ENCODE data around the gene RUNX1.

RUNX1 gene

DNA sequence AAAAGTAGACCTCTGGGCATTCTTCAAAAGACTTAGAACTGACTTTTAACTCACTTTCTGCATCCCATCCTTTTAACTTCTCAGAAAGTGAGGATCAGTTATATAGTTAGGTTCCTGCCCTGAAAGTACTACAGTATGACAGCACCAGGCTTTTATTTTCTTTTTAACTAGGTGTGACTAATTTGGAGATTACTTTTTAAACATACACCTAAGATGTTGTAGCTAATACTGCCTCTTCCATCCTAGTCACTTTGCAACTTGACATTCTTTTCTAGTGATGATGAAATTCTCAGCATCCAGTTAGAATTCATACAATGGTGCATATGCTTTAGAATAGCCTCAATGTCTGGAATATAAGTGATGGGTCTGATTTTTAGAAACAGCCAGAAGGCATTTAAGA is 24.6 kb downstream of the RUNX1 start:
- no peak for TF ChIP-seq GATA1 (IDR thresholded peaks at IDR 0.05; ENCODE audit: low read depth, low read length)
- TF ChIP-seq POLR2A (IDR thresholded peaks at IDR 0.05; ENCODE audit: low read length) = no peak
- no peak for DNase-seq

DNA sequence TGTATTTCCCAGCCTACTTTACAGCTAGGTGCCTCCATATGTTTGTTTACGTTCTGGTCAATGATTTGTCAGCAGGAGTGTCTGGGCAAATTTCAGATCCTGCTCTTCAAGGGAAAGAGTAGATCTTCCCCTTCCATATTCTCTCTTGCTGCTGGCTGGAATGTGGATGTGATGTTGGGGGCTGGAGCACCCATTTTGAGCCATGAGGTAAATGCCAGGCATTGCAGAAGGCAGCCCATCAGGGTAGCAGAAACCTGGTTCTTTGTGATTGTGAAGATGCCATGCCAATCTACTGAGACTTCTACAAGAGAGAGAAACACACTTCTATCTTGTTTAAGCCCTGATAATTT is 25.1 kb downstream of the RUNX1 start:
- TF ChIP-seq POLR2A (IDR thresholded peaks at IDR 0.05; ENCODE audit: low read length) = no peak
- no peak for DNase-seq

DNA sequence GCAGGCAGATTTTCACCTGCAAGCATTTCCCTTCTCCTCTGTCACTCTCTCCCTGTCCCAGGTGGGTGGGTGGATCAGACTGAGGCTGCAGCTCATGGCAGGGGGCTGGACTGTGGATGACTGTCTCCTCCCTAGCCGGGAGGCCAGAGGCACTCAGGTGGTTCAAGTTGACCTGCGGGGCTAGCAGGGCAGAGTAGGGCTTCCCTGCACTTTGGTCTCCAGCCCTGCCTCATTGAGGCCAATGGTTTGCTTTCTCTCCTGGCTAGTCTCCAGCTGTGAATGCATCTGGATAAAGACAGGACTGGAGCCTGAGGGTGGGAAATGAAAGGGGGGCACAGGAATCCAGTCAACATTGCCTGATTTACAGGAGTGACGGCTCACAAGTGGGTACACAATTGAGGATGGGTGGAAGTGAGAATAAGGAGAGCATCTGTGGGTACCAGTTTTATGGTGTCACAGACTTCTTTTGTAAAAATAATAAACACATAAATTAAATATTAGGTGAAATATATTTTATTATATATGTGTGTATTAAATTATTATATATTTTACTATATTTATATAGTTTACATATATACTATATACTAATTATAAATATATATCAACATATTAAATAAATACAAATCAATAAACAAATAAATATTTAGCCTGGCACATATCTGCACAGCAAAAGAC is 25.6 kb downstream of the RUNX1 start:
- DNase-seq = no peak
- TF ChIP-seq POLR2A (IDR thresholded peaks at IDR 0.05; ENCODE audit: low read length) (no peak), GATA1 (IDR thresholded peaks at IDR 0.05; ENCODE audit: low read depth, low read length) (no peak)

DNA sequence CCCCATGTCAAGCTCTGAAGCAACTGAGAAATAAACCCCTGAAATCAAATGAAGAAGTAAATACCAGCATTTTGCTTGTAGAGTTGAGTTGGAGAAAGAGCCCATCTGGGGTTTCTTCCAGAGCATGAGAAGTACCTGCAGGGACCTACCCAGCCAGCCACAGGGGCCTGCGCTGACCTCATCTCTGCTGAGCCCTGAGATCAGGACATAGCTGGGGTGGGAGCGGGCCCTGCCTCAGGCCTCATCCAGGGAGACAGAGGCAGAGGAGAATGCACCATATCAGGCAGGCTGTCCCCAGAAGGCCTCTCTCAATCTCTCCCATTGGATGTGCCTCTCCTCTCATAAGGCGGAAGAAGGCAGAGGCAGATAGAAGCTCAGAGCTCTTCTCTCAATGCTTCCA is 27.6 kb downstream of the RUNX1 start:
- no peak for DNase-seq
- no peak for TF ChIP-seq POLR2A (IDR thresholded peaks at IDR 0.05; ENCODE audit: low read length)
- no peak for TF ChIP-seq GATA1 (IDR thresholded peaks at IDR 0.05; ENCODE audit: low read depth, low read length)

DNA sequence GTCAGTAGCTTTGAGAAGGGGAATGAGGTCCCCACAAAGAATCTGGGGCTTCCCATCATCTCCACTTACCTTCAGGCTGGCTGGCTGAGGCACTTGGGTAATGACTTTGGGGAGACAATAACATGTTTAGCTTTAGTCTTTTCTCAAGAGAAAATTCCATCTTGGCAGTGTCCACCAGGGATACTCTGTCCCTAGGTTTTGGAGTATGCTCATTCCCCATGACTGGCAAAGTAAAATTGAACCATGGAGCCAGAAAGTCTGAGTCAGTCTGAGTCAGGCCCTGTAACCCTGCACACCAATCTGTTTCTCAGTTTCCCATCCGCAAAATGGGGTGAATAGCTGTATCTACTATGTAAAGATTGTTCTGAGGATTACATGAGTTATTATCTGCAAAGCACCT is 28.2 kb downstream of the RUNX1 start:
- TF ChIP-seq GATA1 (IDR thresholded peaks at IDR 0.05; ENCODE audit: low read depth, low read length) = no peak
- no peak for TF ChIP-seq POLR2A (IDR thresholded peaks at IDR 0.05; ENCODE audit: low read length)
- DNase-seq = no peak

DNA sequence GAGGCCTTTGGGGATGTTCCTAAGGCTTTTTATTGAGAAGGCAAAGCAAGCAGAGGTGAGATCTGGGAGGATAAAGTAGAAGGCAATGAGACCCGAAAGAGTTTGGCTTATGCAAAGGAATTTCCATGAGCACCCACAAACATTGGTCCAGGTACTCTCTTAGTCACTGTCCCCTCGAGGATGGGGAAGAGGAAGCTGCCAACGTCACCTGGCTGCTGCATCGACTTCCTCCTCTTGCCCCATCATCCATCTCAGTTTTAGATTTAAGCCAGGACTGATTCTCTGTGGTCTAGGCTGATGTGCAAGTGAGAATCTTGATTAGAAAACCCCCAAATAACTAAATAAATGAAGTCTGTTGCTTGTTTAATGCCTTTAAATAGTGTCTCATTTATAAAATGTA is 28.7 kb downstream of the RUNX1 start:
- TF ChIP-seq GATA1 (IDR thresholded peaks at IDR 0.05; ENCODE audit: low read depth, low read length) (no peak), POLR2A (IDR thresholded peaks at IDR 0.05; ENCODE audit: low read length) (no peak)
- no peak for DNase-seq

DNA sequence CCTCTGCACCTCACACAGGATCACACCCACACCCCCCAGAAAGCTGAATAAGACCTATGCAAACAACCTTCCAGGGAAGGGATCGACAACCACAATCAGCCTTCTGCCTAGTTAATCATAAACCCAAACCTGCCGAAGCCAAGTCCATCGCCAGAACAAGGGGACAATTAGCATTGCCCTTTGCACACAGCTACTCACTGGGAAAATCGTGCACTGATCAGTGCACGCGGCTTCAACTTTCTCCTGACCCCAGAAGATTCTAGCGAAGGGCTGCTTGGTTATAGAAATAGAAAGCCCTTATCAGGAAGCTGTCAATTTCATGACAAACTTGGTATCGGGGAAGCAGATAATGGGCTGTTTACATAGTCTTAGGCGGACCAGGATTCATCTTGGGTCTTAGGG is 29.5 kb downstream of the RUNX1 start:
- DNase-seq = no peak

DNA sequence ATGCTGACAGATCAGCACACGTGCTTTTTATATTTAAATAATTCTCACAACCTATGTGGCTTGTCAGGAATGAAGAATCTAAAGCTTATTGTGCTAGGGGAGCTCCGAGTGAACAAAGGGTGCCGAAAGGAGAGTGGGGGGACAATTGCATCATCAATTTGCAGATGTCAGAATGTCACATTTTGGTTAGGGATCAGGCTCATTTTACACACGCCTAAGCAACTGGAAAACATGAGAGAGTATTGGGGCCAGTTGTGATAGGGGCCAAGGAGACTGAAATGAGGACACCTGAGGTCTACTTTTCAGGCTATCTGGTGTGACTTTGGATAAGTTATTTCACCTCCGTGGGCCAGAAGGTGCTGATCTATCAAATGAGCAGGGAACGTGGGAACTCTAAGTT is 31.8 kb downstream of the RUNX1 start:
- no peak for DNase-seq
- no peak for TF ChIP-seq GATA1 (IDR thresholded peaks at IDR 0.05; ENCODE audit: low read depth, low read length)
- no peak for TF ChIP-seq POLR2A (IDR thresholded peaks at IDR 0.05; ENCODE audit: low read length)

More for the DNA sequence above, 29.5 kb downstream of the RUNX1 start:
- TF ChIP-seq GATA1 (IDR thresholded peaks at IDR 0.05; ENCODE audit: low read depth, low read length) = no peak
- no peak for TF ChIP-seq POLR2A (IDR thresholded peaks at IDR 0.05; ENCODE audit: low read length)

DNA sequence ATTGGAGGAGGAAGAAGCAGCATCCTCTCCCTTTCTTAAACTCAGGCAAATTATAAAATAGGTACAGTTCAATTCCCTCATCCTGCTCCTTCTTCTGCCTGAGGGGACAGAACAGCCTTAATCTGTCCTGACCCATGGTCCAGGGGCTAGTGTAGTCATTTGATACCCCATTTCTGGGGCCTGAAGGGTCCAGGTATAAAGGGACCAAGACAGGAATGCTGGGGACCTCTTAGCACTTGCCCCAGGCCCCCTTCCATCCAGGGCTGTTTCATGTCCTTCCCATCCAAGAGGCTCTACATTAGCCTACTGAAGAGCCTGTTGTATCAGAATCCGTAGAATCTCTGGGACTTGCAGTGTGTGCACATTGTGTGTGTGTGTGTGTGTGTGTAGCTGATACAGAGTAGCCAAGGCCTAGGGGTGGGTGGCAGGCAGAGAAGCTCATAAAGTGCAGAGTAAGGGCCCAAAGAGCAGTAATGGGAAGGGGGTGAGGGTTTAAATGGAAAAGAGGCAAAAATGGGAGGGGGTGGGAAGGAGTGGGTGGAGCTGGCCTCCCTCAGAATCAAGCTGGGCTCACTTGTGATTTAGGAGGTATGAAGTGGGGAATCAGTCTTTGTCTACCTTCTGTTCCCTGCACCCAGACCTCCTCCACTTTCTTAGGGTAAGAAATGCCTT is 32.4 kb downstream of the RUNX1 start:
- TF ChIP-seq POLR2A (IDR thresholded peaks at IDR 0.05; ENCODE audit: low read length) (no peak), GATA1 (IDR thresholded peaks at IDR 0.05; ENCODE audit: low read depth, low read length) (no peak)

DNA sequence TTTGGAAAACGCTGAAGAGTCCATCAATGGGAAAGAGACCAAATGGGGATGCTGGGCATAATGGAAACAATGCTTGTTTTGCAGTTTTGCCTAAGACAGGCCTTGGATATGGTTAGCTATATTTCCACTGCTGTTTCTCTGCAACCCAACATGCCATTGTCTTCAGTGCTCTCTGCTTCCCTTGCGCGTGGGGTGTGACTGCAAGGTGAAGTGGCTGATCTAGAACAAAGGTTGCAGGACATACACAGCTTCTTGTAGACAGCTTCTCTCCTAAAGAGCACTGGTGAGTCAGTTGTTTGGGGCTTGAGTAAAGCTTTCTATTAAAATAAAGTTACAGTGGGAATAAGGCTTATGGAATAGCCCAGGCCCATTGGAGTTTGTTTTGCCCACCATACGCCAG is 33.0 kb downstream of the RUNX1 start:
- DNase-seq = no peak
- TF ChIP-seq POLR2A (IDR thresholded peaks at IDR 0.05; ENCODE audit: low read length) (no peak), GATA1 (IDR thresholded peaks at IDR 0.05; ENCODE audit: low read depth, low read length) (no peak)

More for the DNA sequence above, 32.4 kb downstream of the RUNX1 start:
- no peak for DNase-seq

DNA sequence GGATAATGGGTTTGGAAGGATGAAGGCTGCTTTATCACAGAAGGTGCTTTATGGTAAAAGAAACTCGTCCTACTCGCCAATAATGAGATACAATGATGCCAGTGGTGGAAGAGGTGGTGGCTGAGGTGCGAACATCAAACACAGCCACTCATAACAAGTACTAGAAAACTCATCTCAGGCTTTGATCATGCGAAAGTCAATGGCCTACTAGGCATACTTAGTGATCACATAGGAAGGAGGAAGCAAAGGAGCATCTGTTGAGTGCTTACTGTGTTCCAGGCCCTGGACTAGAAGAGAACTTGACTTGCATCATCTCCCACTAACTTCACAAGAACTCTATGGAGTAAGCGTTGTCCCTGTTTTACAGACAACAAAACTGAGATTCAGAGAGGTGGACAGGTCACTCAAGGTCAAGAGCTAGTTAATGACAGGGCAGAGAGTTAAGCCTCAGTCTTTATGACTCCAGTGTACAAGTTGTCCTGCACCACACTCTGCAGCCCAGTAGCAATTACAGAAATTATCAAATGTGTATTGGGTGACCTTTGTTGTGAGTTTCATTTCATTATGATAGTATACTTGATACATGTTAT is 33.6 kb downstream of the RUNX1 start:
- no peak for TF ChIP-seq GATA1 (IDR thresholded peaks at IDR 0.05; ENCODE audit: low read depth, low read length)
- TF ChIP-seq POLR2A (IDR thresholded peaks at IDR 0.05; ENCODE audit: low read length) = no peak
- no peak for DNase-seq

DNA sequence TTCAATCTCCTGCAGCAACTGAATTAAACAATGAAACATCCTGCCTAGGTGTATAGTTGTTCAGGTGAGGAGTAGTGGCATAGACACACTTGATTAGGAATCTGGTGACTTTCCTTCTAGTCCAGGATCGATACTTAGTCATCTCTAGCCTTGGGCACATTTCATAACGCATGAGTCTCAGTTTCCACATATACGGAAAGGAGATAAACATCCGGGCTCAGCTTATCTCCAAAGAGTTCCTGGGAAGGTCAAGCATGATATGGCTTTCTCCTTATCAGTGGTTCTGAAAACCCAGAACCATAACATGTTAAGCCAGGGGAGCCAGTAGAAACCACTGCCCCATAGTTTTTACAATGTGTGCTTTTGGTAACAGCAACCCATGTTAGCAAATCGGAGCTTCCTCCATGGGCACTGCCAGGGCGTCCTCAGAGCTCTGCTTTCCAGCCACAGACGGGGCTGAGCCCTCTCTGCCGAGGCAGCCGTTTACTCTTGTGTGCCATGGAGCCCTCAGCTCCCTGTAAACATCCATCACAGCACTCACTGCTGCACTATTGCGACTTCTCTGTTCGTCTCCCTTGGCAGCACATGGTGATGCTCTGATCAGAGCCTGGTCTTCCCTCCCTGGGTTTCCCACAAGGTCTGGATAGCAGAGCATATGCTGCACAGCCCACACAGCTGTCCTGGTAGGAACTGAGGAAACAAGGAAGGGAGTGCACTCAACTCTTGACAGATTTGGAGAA is 34.6 kb downstream of the RUNX1 start:
- TF ChIP-seq GATA1 (IDR thresholded peaks at IDR 0.05; ENCODE audit: low read depth, low read length) (no peak), POLR2A (IDR thresholded peaks at IDR 0.05; ENCODE audit: low read length) (no peak)
- DNase-seq = peak; percentile 37 to 47

DNA sequence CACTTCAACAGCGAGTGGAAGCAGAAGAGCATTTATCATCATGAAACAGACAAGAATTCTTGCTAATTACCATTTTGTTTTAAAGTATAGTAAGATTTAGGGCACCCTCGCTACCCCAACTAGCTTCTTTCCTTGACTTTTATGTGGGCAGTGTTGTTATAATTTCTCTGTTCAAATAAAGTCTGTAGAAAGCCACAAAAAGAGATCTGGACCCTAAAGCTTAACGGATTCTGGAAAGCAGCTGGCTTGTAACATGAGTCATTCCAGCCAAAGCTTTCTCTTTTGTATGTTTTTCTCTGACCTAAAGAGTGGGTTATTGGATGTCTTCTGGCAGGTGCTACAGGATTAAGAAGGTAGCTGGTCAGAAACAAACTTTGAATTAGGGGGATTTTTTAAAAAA is 37.4 kb downstream of the RUNX1 start:
- TF ChIP-seq GATA1 (IDR thresholded peaks at IDR 0.05; ENCODE audit: low read depth, low read length) (no peak), POLR2A (IDR thresholded peaks at IDR 0.05; ENCODE audit: low read length) (no peak)
- DNase-seq = no peak

DNA sequence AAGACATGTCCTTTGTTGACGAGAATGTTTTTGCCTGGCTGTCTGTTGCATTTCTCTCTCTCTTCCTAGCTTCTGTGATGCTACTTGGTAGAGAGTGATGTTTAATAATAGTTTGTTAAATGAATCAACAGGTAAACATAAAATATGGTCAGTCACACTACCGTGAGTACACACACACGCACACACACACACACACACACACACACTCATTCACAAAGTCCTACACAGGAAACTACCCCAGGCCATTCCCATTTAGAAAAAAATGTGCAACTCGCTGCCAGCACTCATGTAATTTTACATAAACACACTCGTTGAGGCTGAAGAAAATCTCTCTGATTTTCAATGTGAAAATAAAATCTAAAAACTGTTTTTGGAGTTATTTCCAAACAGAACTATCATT is 38.7 kb downstream of the RUNX1 start:
- DNase-seq = no peak
- TF ChIP-seq POLR2A (IDR thresholded peaks at IDR 0.05; ENCODE audit: low read length) = no peak
- no peak for TF ChIP-seq GATA1 (IDR thresholded peaks at IDR 0.05; ENCODE audit: low read depth, low read length)

Data from erythroblast (primary cell).